Measurements from ENCODE around the gene C14orf93. TPM values are rescaled to one million over a fixed set of nuclear protein-coding genes. Genes with fewer than 3 reads are reported as not detected.
"Not testable (repeated sequence)": the region's sequence is repeated elsewhere in the genome, so short reads cannot be mapped to it uniquely, and the experiment has no call there.

C14orf93 gene
- total RNA-seq, 2 donors from 2014 or later = 9.0 to 9.1 TPM

DNA sequence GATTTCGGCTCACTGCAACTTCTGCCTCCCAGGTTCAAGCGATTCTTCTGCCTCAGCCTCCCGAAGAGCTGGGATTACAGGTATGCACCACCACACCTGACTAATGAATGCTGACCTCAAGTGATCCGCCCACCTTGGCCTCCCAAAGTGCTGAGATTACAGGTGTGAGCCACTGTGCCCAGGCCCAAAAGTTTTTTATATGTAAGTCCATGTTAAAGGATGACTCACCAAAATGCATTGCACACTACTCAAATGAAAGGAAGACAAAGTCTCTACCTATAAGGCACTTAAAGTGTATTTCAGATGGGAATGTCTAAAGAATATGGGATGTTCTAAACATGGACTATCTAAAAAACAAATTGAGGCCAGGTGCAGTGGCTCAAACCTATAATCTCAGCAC, 5.7 kb downstream of the C14orf93 start:
- not testable (repeated sequence) for H3K27ac Mint-ChIP-seq; H3K4me3 Mint-ChIP-seq; ATAC-seq; H3K36me3 Mint-ChIP-seq (ENCODE audit: low read depth); DNase-seq; H3K4me1 Mint-ChIP-seq; H3K9me3 ChIP-seq (ENCODE audit: control insufficient read depth, low read length, poor library complexity, severe bottlenecking); H3K27me3 Mint-ChIP-seq

GRCh38 chr14:23002592-23002991, 7.4 kb downstream of the C14orf93 start:
- DNase-seq = no peak
- Mint-ChIP-seq H3K4me1 (peaks cover 4% of the 10 kb centered on the region), H3K27me3 (no peaks in the 10 kb centered on the region), H3K36me3 (ENCODE audit: low read depth) (no peaks in the 10 kb centered on the region), H3K27ac (no peak overlapping the region), H3K4me3 (no peak overlapping the region)
- no peak for ATAC-seq
- no peaks in the 10 kb centered on the region for H3K9me3 ChIP-seq (ENCODE audit: control insufficient read depth, low read length, poor library complexity, severe bottlenecking)

GRCh38 chr14:23000860-23001259, 9.1 kb downstream of the C14orf93 start:
- Mint-ChIP-seq H3K27me3 (no peaks in the 10 kb centered on the region), H3K4me1 (peaks cover 4% of the 10 kb centered on the region), H3K36me3 (ENCODE audit: low read depth) (peaks cover under 1% of the 10 kb centered on the region), H3K4me3 (no peak overlapping the region), H3K27ac (no peak overlapping the region)
- DNase-seq = no peak
- no peaks in the 10 kb centered on the region for H3K9me3 ChIP-seq (ENCODE audit: control insufficient read depth, low read length, poor library complexity, severe bottlenecking)
- no peak for ATAC-seq

- H3K9me3 ChIP-seq (ENCODE audit: control insufficient read depth, low read length, poor library complexity, severe bottlenecking) = no peaks in the 10 kb centered on the region
- Mint-ChIP-seq H3K27me3 (no peaks in the 10 kb centered on the region), H3K27ac (no peak overlapping the region), H3K36me3 (ENCODE audit: low read depth) (peaks cover 3% of the 10 kb centered on the region), H3K4me1 (no peaks in the 10 kb centered on the region), H3K4me3 (no peak overlapping the region)
- DNase-seq (no peak), ATAC-seq (no peak)
Observed at GRCh38 chr14:22998329-22999012, 11.5 kb downstream of the C14orf93 start.

DNA sequence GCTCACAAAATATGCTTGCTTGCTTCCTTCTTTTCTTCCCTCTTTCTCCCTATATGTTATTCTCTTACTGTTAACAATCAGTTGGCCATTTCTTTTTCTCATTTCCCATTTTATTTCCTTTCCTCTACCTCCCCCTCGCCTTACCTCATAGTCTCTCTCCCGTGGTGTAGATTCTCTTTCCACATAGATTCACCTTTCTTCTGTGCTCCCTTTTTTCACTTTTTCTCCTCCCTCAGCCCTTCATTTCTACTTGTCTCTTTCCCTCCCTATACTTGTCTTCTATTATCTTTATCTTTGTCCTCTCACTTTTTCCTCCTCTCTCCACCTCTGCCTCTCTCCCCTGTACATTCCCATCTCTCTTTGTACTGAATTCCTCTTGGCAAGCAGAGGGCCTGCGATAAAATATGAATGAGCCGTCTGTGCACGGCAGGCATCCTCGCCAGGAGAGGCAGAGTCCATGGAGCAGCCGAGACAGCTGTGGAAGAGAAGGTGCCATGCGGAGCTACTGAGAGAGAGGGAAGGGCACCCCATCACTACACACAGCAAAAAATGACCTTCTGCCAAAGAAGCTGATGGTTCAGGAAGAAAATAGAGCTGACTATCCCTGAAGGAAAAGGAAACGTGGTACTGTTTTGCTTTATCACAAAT, 12.1 kb downstream of the C14orf93 start:
- ATAC-seq = no peak
- H3K4me3 Mint-ChIP-seq = no peak overlapping the region
- no peak for DNase-seq
- no peaks in the 10 kb centered on the region for H3K27me3 Mint-ChIP-seq
- H3K36me3 Mint-ChIP-seq (ENCODE audit: low read depth) = peaks cover 5% of the 10 kb centered on the region
- H3K4me1 Mint-ChIP-seq = no peaks in the 10 kb centered on the region
- no peaks in the 10 kb centered on the region for H3K9me3 ChIP-seq (ENCODE audit: control insufficient read depth, low read length, poor library complexity, severe bottlenecking)
- H3K27ac Mint-ChIP-seq = no peak overlapping the region

DNA sequence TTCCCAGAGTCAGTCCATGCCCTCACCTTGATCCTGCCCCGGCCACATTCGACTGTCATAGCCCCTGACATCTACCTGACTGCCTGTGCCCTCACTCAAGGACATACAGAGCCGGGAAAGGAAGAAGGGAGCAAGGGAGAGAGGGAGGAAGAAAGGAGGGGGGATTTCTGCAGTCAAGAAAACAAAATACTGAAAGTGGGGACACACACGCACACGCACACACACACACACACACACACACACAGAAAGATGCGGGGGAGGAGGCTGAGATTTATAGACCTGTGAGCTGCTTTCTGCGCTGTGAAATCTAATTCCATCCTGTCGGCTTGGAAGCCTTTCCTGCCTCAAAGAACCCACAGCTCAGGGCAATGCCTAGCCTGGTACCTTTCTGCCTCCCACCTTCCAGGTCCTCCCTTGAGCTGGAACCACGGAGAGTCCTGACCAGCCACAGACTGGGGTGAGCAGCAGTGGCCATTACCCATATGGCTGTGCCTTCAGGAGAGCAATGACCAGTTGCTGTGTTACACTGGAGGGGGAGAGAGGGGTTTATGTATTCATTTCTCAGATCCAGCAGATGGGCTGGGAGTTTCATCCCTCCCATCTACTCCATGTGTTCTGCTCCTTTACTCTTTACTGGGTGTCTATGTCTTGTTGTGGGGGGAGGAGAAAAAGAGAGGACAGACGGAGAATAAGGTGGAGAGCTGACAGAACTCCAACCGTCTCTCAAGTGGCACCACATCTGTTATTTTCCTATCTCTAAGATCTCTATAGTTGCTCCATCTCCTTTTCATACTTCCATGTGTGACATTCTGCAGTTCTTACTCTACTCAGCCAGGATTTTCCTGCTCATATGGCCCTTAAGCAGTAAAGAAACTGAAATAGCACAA, 12.9 kb downstream of the C14orf93 start:
- no peak for DNase-seq
- Mint-ChIP-seq H3K27me3 (no peaks in the 10 kb centered on the region), H3K36me3 (ENCODE audit: low read depth) (peaks cover 5% of the 10 kb centered on the region), H3K4me1 (no peaks in the 10 kb centered on the region), H3K27ac (no peak overlapping the region), H3K4me3 (no peak overlapping the region)
- no peaks in the 10 kb centered on the region for H3K9me3 ChIP-seq (ENCODE audit: control insufficient read depth, low read length, poor library complexity, severe bottlenecking)
- no peak for ATAC-seq

GRCh38 chr14:22995889-22996625, 13.9 kb downstream of the C14orf93 start:
- no peaks in the 10 kb centered on the region for H3K9me3 ChIP-seq (ENCODE audit: control insufficient read depth, low read length, poor library complexity, severe bottlenecking)
- DNase-seq = no peak
- Mint-ChIP-seq H3K27ac (no peak overlapping the region), H3K4me1 (no peaks in the 10 kb centered on the region), H3K4me3 (no peak overlapping the region), H3K36me3 (ENCODE audit: low read depth) (peaks cover 5% of the 10 kb centered on the region), H3K27me3 (no peaks in the 10 kb centered on the region)
- no peak for ATAC-seq

DNA sequence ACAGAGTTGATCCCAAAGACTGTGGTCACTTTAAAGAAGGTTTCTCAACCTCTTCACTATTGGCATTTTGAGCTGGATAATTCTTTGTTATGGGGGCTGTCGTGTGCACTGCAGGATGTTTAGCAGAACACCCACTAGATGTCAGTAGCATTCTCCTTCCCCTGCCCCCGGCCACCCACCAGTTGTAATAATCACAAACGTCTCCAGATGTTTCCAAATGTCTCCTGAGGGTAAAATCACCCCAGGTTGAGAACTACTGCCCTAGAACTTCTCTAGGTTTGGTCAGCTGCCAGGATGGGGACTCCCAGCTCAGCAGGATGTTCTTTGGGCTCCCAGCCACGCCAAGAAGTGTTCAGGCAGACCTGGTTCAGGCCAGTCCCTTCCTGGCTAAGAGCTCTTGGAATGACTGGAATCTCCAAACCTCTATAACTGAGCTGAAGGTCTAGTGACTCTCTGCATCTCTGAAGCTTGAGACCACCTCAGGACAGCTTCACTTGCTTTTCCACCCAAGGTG, 15.1 kb downstream of the C14orf93 start:
- Mint-ChIP-seq H3K4me1 (no peaks in the 10 kb centered on the region), H3K27ac (no peak overlapping the region), H3K4me3 (no peak overlapping the region), H3K27me3 (no peaks in the 10 kb centered on the region), H3K36me3 (ENCODE audit: low read depth) (peaks cover 5% of the 10 kb centered on the region)
- no peaks in the 10 kb centered on the region for H3K9me3 ChIP-seq (ENCODE audit: control insufficient read depth, low read length, poor library complexity, severe bottlenecking)
- peak; percentile 61 for ATAC-seq
- DNase-seq = no peak

DNA sequence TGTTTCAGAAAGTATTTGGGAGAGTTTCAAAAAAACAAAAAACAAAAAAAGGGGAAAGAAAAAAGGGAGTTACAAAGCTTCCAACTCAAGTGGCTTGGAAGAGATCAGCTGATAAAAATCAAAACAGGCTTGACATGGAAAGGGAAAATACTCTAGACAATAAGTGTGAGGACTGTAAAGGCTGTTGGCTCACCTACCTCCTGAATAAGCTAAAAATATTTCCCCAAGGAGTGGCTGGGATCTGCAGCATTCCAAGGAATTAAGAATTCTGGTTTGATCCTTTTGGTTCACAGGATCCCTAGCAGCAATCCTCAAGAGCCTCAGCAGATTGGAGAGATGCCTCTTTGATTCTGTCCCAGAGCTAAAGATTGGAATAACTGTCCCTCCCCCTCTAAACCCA, 16.4 kb downstream of the C14orf93 start:
- H3K9me3 ChIP-seq (ENCODE audit: control insufficient read depth, low read length, poor library complexity, severe bottlenecking) = no peaks in the 10 kb centered on the region
- no peak overlapping the region for H3K4me3 Mint-ChIP-seq
- DNase-seq = no peak
- H3K27ac Mint-ChIP-seq = no peak overlapping the region
- H3K36me3 Mint-ChIP-seq (ENCODE audit: low read depth) = peaks cover 5% of the 10 kb centered on the region
- peaks cover 2% of the 10 kb centered on the region for H3K4me1 Mint-ChIP-seq
- H3K27me3 Mint-ChIP-seq = no peaks in the 10 kb centered on the region
- no peak for ATAC-seq

- peaks cover 2% of the 10 kb centered on the region for H3K4me1 Mint-ChIP-seq
- ATAC-seq = no peak
- no peaks in the 10 kb centered on the region for H3K27me3 Mint-ChIP-seq
- no peak overlapping the region for H3K27ac Mint-ChIP-seq
- H3K36me3 Mint-ChIP-seq (ENCODE audit: low read depth) = peaks cover 5% of the 10 kb centered on the region
- no peak overlapping the region for H3K4me3 Mint-ChIP-seq
- no peak for DNase-seq
- H3K9me3 ChIP-seq (ENCODE audit: control insufficient read depth, low read length, poor library complexity, severe bottlenecking) = no peaks in the 10 kb centered on the region
Observed at GRCh38 chr14:22991852-22992251, 18.1 kb downstream of the C14orf93 start.

GRCh38 chr14:22987291-22987690, 22.7 kb downstream of the C14orf93 start:
- no peak for ATAC-seq
- peaks cover 4% of the 10 kb centered on the region for H3K4me1 Mint-ChIP-seq
- no peak overlapping the region for H3K4me3 Mint-ChIP-seq
- DNase-seq = no peak
- peaks cover 3% of the 10 kb centered on the region for H3K36me3 Mint-ChIP-seq (ENCODE audit: low read depth)
- H3K9me3 ChIP-seq (ENCODE audit: control insufficient read depth, low read length, poor library complexity, severe bottlenecking) = no peaks in the 10 kb centered on the region
- H3K27me3 Mint-ChIP-seq = no peaks in the 10 kb centered on the region
- H3K27ac Mint-ChIP-seq = peak overlapping the region; percentile 19

DNA sequence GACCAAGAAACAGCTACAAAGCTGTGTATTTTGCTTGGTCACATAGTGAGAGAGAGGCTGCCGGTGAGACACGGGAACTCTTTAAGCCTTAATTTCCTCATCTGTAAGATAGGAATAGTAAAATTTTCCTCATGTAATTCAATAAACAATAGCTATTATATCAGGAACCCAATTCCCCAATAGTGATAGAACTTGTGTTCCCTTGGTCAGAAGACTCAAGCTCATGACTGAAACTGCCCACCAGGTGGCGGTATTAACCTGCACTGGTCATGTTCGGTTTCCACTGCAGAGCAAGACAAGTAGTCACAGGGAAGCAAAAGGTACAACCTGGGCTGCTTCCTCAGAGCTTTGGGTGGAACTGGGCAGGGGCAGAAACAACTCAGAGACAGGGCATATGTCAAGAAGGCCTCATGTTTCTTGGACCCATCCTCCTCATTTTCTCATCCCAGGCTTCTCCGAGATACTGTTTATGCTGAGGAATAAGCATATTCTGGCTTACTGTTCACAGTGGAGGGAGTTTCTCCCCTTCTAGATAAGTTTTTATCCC, 23.4 kb downstream of the C14orf93 start:
- DNase-seq (peak; percentile 64 to 85 (median 70)), ATAC-seq (peak; percentile 65)
- H3K36me3 Mint-ChIP-seq (ENCODE audit: low read depth) = peaks cover 3% of the 10 kb centered on the region
- no peaks in the 10 kb centered on the region for H3K9me3 ChIP-seq (ENCODE audit: control insufficient read depth, low read length, poor library complexity, severe bottlenecking)
- H3K27me3 Mint-ChIP-seq = no peaks in the 10 kb centered on the region
- H3K4me3 Mint-ChIP-seq = no peak overlapping the region
- peaks cover 4% of the 10 kb centered on the region for H3K4me1 Mint-ChIP-seq
- H3K27ac Mint-ChIP-seq = no peak overlapping the region

Data from T-helper 17 cell (primary cell).